ENCODE measurements around the gene SPIRE2.
A peak's percentile ranks its signal among the peaks of the same experiment; 100 is the strongest.
"Not testable (repeated sequence)": the region's sequence is repeated elsewhere in the genome, so short reads cannot be mapped to it uniquely, and the experiment has no call there.

SPIRE2 gene

DNA sequence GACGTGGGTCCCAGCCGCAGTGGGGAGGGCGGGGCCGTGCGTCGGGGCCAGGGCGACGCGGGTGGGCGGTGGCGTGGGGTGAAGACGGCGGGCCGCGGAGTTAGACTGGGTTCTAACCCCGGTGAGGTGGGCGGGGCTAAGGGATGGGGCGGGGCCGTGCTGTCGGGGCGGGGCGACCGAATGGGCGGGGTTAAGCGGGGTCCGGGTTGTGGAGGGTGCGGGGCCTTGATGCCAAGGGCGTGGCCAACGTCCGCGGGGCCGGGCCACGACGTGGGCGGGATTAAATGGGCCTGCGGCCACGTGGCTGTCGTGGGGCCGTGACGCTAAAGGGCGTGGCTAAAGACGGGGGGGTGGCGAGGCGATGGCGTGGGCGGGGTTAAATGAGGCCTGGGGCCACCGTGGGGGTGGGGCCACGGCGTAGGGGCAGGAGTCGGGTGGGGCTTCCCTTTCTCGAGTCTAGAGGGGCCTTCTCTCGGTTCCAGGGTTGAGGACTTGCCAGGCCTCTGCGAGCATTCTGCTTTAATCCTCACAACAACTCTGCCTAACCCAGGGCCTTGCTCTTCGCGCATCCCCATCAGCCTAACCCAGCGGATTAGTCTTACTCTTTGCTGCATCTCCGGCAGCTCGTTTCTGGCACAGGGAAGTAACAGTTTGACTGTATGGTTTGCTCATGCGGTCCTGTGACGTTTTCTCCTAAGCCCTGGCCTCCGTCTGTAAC, 45.9 kb downstream of the SPIRE2 start:
- peak overlapping the region; percentile 100 for H3K4me3 ChIP-seq (ENCODE audit: low read length)
- H3K4me2 ChIP-seq (ENCODE audit: low read length), result peak overlapping the region; percentile 99
- no peaks in the 10 kb centered on the region for H3K27me3 ChIP-seq (ENCODE audit: control insufficient read depth, insufficient read depth, low read length)
- peaks cover 22% of the 10 kb centered on the region for H3K36me3 ChIP-seq (ENCODE audit: insufficient read depth, low read length)
- H3K9ac ChIP-seq (ENCODE audit: low read depth, low read length), result peak overlapping the region; percentile 100
- peaks cover 23% of the 10 kb centered on the region for H3K4me1 ChIP-seq (ENCODE audit: control insufficient read depth, insufficient read depth, low read length)
- H3K9me3 ChIP-seq (replicated peaks; ENCODE audit: low read length), result no peaks in the 10 kb centered on the region

GRCh38 chr16:89879123-89879522, 50.8 kb downstream of the SPIRE2 start:
- H3K9ac ChIP-seq (ENCODE audit: low read depth, low read length); H3K4me3 ChIP-seq (ENCODE audit: low read length); H3K9me3 ChIP-seq (replicated peaks; ENCODE audit: low read length); H3K27me3 ChIP-seq (ENCODE audit: control insufficient read depth, insufficient read depth, low read length); H3K4me2 ChIP-seq (ENCODE audit: low read length): not testable (repeated sequence)
- Histone ChIP-seq H3K36me3 (ENCODE audit: insufficient read depth, low read length) (peaks cover 53% of the 10 kb centered on the region), H3K4me1 (ENCODE audit: control insufficient read depth, insufficient read depth, low read length) (peaks cover 13% of the 10 kb centered on the region)

DNA sequence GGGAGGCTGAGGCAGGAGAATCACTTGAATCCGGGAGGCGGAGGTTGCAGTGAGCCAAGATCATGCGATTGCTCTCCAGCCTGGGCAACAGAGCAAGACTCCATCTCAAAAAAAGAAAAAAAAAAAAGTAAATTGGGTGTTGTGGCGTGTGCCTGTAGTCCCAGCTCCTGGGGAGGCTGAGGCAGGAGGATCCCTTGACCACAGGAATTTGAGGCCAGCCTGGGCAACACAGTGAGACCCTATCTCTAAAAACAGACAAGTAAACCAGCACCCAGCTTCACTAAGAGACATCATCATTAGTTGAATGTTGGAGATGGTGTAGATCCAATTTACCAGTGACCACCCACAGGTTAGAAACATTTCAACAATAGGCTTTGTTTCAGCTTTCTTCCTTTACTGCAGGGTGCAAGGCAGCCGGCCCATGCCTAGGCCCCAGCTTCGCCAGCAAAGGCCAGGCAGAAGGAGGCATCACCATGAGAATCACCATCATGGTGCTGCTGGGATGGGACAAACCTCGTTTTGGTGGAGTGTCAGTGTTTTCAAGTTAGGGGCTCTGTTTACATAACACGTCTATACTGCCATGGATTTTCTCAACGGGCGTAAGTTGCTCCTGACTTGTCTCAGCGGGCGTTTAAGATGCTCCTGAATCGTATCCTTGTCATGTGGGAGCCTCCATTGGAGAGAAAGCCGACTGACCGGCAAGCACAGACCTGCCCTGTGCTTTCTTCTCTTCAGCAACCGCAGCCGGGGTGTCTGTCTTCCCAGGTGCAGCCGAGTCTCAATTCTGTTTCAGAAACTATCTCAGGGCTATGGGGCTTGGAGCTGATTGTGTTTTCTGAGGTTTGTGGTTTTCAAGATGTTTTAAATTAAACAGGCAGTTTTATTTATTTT, 52.4 kb downstream of the SPIRE2 start:
- H3K36me3 ChIP-seq (ENCODE audit: insufficient read depth, low read length), result peaks cover 60% of the 10 kb centered on the region
- no peak overlapping the region for H3K4me2 ChIP-seq (ENCODE audit: low read length)
- no peaks in the 10 kb centered on the region for H3K9me3 ChIP-seq (replicated peaks; ENCODE audit: low read length)
- peaks cover 5% of the 10 kb centered on the region for H3K4me1 ChIP-seq (ENCODE audit: control insufficient read depth, insufficient read depth, low read length)
- no peak overlapping the region for H3K9ac ChIP-seq (ENCODE audit: low read depth, low read length)
- H3K4me3 ChIP-seq (ENCODE audit: low read length), result no peak overlapping the region
- no peaks in the 10 kb centered on the region for H3K27me3 ChIP-seq (ENCODE audit: control insufficient read depth, insufficient read depth, low read length)

DNA sequence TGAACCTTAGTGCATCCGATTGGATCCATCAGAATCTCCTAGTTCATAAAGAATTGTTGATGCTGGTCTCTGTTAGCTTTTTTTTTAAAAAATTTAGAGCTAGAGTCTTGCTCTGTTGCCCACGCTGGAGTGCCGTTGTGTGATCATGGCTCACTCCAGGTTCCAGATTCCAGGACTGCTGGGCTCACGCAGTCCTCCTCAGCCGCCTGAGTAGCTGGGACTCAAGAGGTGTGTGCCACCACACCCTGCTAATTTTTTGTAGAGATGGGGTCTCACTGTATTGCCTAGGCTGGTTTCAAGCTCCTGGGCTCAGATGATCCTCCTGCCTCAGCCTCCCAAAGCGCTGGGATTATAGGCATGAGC, 53.1 kb downstream of the SPIRE2 start:
- Histone ChIP-seq H3K9ac (ENCODE audit: low read depth, low read length) (no peak overlapping the region), H3K4me2 (ENCODE audit: low read length) (no peak overlapping the region), H3K36me3 (ENCODE audit: insufficient read depth, low read length) (peaks cover 55% of the 10 kb centered on the region), H3K27me3 (ENCODE audit: control insufficient read depth, insufficient read depth, low read length) (no peaks in the 10 kb centered on the region), H3K4me3 (ENCODE audit: low read length) (no peak overlapping the region), H3K4me1 (ENCODE audit: control insufficient read depth, insufficient read depth, low read length) (no peaks in the 10 kb centered on the region), H3K9me3 (replicated peaks; ENCODE audit: low read length) (no peaks in the 10 kb centered on the region)

DNA sequence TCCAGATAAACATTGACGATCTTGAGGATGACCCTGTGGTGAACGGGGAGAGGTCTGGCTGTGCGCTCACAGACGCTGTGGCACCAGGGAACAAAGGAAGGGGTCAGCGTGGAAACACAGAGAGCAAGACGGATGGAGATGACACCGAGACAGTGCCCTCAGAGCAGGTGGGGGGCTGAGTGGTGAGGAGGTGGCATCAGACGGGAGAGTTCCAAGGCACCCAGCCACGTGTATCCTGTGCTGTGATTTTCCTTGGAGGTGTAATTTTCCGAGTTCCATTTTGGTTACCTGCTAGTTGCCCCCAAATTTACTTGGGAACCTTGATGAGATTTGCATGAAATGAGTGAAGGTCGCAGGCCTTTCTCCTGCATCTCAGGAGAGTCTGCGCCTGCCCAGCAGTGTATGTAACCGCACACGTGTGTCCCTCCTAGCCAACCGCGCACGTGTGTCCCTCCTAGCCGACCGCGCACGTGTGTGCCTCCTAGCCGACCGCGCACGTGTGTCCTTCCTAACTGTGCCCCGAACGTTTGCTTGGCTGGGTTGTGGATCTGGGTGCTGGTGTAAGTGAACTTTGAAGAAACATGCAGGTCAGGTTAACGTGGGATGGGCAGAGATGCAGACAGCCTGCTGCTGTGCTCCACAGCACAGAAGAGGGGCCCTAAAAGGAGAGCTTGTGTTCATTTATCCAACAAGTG, 55.2 kb downstream of the SPIRE2 start:
- H3K9me3 ChIP-seq (replicated peaks; ENCODE audit: low read length), result no peaks in the 10 kb centered on the region
- no peaks in the 10 kb centered on the region for H3K4me1 ChIP-seq (ENCODE audit: control insufficient read depth, insufficient read depth, low read length)
- H3K36me3 ChIP-seq (ENCODE audit: insufficient read depth, low read length), result peaks cover 65% of the 10 kb centered on the region
- H3K4me2 ChIP-seq (ENCODE audit: low read length), result no peak overlapping the region
- H3K27me3 ChIP-seq (ENCODE audit: control insufficient read depth, insufficient read depth, low read length), result no peaks in the 10 kb centered on the region
- H3K9ac ChIP-seq (ENCODE audit: low read depth, low read length), result no peak overlapping the region
- no peak overlapping the region for H3K4me3 ChIP-seq (ENCODE audit: low read length)

GRCh38 chr16:89884041-89884421, 55.8 kb downstream of the SPIRE2 start:
- Histone ChIP-seq H3K27me3 (ENCODE audit: control insufficient read depth, insufficient read depth, low read length) (no peaks in the 10 kb centered on the region), H3K9me3 (replicated peaks; ENCODE audit: low read length) (no peaks in the 10 kb centered on the region), H3K9ac (ENCODE audit: low read depth, low read length) (no peak overlapping the region), H3K4me1 (ENCODE audit: control insufficient read depth, insufficient read depth, low read length) (no peaks in the 10 kb centered on the region), H3K4me2 (ENCODE audit: low read length) (no peak overlapping the region), H3K36me3 (ENCODE audit: insufficient read depth, low read length) (peaks cover 62% of the 10 kb centered on the region), H3K4me3 (ENCODE audit: low read length) (no peak overlapping the region)

- no peak overlapping the region for H3K4me2 ChIP-seq (ENCODE audit: low read length)
- H3K27me3 ChIP-seq (ENCODE audit: control insufficient read depth, insufficient read depth, low read length), result no peaks in the 10 kb centered on the region
- no peak overlapping the region for H3K9ac ChIP-seq (ENCODE audit: low read depth, low read length)
- no peaks in the 10 kb centered on the region for H3K4me1 ChIP-seq (ENCODE audit: control insufficient read depth, insufficient read depth, low read length)
- H3K4me3 ChIP-seq (ENCODE audit: low read length), result no peak overlapping the region
- peaks cover 73% of the 10 kb centered on the region for H3K36me3 ChIP-seq (ENCODE audit: insufficient read depth, low read length)
- H3K9me3 ChIP-seq (replicated peaks; ENCODE audit: low read length), result no peaks in the 10 kb centered on the region
These were observed 59.0 kb downstream of the SPIRE2 start for GRCh38 chr16:89887243-89887642.

GRCh38 chr16:89890200-89890599, 61.9 kb downstream of the SPIRE2 start:
- Histone ChIP-seq H3K4me1 (ENCODE audit: control insufficient read depth, insufficient read depth, low read length) (no peaks in the 10 kb centered on the region), H3K4me3 (ENCODE audit: low read length) (no peak overlapping the region), H3K36me3 (ENCODE audit: insufficient read depth, low read length) (peaks cover 75% of the 10 kb centered on the region), H3K9me3 (replicated peaks; ENCODE audit: low read length) (no peaks in the 10 kb centered on the region), H3K27me3 (ENCODE audit: control insufficient read depth, insufficient read depth, low read length) (no peaks in the 10 kb centered on the region), H3K4me2 (ENCODE audit: low read length) (no peak overlapping the region), H3K9ac (ENCODE audit: low read depth, low read length) (no peak overlapping the region)

DNA sequence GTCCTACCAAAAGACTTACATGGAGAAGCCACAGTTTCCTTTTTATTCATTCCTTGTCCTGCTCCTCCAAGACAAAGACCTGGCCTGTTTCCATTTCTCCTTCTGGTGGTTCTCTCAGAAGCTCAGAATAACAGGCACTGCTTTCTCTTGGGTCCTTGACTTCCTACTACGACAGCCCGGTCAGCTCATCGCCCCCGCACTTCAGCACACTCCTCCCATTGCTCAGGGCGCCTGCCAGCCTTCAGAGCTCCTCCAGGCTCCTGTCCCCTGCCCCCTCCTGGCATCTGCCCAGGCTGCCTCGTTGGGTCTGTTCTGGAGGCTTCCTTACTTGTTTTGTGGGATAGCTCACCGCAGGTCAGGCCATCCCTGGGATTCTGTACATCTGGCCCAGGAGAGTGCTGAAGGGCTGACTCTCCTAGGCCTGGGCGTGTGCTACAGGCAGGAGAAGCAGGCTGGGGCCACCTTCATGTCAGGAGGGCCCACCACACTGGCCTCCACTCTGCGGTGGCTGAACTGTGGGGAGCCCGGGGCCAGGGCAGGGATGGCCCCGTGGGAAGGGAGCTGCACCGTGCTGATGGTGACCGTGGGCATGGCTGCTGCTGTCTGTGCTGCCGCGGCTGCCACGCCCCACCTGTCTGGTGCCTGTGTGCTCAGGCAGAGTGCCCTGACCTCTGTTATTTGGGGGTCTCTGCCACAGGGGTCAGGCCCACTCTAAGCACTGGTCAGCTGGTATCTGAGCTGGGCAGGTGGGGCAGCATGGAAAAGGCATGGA, 62.8 kb downstream of the SPIRE2 start:
- H3K9ac ChIP-seq (ENCODE audit: low read depth, low read length), result no peak overlapping the region
- peaks cover 79% of the 10 kb centered on the region for H3K36me3 ChIP-seq (ENCODE audit: insufficient read depth, low read length)
- H3K4me1 ChIP-seq (ENCODE audit: control insufficient read depth, insufficient read depth, low read length), result no peaks in the 10 kb centered on the region
- no peak overlapping the region for H3K4me3 ChIP-seq (ENCODE audit: low read length)
- H3K27me3 ChIP-seq (ENCODE audit: control insufficient read depth, insufficient read depth, low read length), result no peaks in the 10 kb centered on the region
- no peak overlapping the region for H3K4me2 ChIP-seq (ENCODE audit: low read length)
- no peaks in the 10 kb centered on the region for H3K9me3 ChIP-seq (replicated peaks; ENCODE audit: low read length)

DNA sequence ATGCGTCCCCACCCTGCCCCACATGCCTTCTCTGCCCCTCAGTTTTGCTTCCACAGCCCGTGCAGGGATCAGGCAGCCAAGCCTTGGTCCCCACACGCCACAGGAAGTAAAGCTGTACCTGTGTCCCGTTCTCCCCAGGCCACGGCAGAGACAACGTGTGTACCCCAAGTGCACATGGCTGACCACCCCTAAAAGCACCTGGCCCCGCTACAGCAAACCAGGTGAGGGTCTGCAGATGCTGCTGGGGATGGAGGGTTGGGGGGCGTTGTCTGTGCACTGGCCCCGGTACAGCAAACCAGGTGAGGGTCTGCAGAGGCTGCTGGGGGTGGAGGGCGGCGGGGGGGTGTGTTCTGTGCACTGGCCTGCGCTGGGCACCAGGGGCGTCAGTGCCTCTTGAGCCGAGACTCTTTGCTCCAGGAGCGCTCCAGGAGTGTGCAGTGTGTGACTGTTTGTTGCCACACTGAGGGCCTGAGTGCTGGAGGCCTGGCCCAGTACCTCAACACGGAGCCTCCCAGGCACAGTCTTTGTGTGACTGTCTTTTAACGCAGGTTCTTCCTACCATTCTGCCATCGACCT, 63.9 kb downstream of the SPIRE2 start:
- no peak overlapping the region for H3K9ac ChIP-seq (ENCODE audit: low read depth, low read length)
- H3K36me3 ChIP-seq (ENCODE audit: insufficient read depth, low read length), result peaks cover 81% of the 10 kb centered on the region
- H3K9me3 ChIP-seq (replicated peaks; ENCODE audit: low read length), result no peaks in the 10 kb centered on the region

DNA sequence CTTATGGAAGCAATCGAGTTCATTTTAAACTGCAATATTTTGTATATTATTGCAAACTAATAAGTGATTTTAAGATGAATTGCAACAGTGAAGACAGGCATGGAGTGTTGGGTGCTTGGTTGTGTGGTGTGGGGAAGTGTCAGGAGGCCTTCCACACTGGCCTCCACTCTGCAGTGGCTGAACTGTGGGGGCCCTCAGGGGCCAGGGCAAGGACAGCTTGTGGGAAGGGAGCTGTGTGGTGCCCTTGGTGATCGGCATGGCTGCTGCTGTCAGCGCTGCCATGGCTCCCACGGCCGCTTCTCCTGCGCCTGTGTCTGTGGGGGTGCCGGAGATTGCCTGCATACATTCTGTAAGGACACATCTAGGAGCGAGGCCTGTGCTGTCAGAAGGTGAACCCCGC, 64.4 kb downstream of the SPIRE2 start:
- Histone ChIP-seq H3K27me3 (ENCODE audit: control insufficient read depth, insufficient read depth, low read length) (no peaks in the 10 kb centered on the region), H3K4me3 (ENCODE audit: low read length) (no peak overlapping the region), H3K36me3 (ENCODE audit: insufficient read depth, low read length) (peaks cover 81% of the 10 kb centered on the region), H3K4me1 (ENCODE audit: control insufficient read depth, insufficient read depth, low read length) (no peaks in the 10 kb centered on the region), H3K9me3 (replicated peaks; ENCODE audit: low read length) (no peaks in the 10 kb centered on the region), H3K4me2 (ENCODE audit: low read length) (no peak overlapping the region), H3K9ac (ENCODE audit: low read depth, low read length) (no peak overlapping the region)

More for the DNA sequence above, 63.9 kb downstream of the SPIRE2 start:
- H3K27me3 ChIP-seq (ENCODE audit: control insufficient read depth, insufficient read depth, low read length), result no peaks in the 10 kb centered on the region
- no peak overlapping the region for H3K4me2 ChIP-seq (ENCODE audit: low read length)
- H3K4me1 ChIP-seq (ENCODE audit: control insufficient read depth, insufficient read depth, low read length), result no peaks in the 10 kb centered on the region
- no peak overlapping the region for H3K4me3 ChIP-seq (ENCODE audit: low read length)

Measured in skeletal muscle satellite cell (primary cell).